Activated B cell treated with CpG ODN at 0.5 μM for 24 hours (primary cell): ENCODE measurements around the gene CXCR5. TPM values are rescaled to one million over a fixed set of nuclear protein-coding genes. Genes with fewer than 3 reads are reported as not detected.
A peak's percentile ranks its signal among the peaks of the same experiment; 100 is the strongest.

Experiments
- ATAC-seq: fragments of 200-7000 bp; cut with Tn5 transposase; one replicate; pipeline ENCODE4 v1.10.0; 2021; ENCODE audit warnings: low read depth, mild to moderate bottlenecking, moderate library complexity
- CTCF ChIA-PET: fragments of 350-600 bp; sonication (Branson Sonifier 250); formaldehyde crosslinking; loops from one replicate; lab custom pipeline; 2021; ENCODE audit warnings: antibody characterized with exemption; lab: Charles Lee
- POLR2A ChIA-PET: fragments of 350-600 bp; sonication (Branson Sonifier 250); formaldehyde crosslinking; loops from one replicate; lab custom pipeline; 2021; ENCODE audit warnings: antibody characterized with exemption; lab: Charles Lee
- DNase-seq: peaks from one replicate; pipeline ENCODE4 v3.0.0; 2022
- H3K27ac Mint-ChIP-seq: one replicate; pipeline ENCODE4 v1.8.0; 2020; ENCODE audit warnings: mixed read lengths
- H3K27me3 Mint-ChIP-seq: one replicate; pipeline ENCODE4 v1.8.0; 2021; ENCODE audit warnings: mixed read lengths
- H3K36me3 Mint-ChIP-seq: one replicate; pipeline ENCODE4 v1.8.0; 2021; ENCODE audit warnings: low read depth, mixed read lengths
- H3K4me1 Mint-ChIP-seq: one replicate; pipeline ENCODE4 v1.8.0; 2021; ENCODE audit warnings: mixed read lengths
- H3K4me3 Mint-ChIP-seq: one replicate; pipeline ENCODE4 v1.8.0; 2020; ENCODE audit warnings: mild to moderate bottlenecking, mixed read lengths
- H3K9me3 Mint-ChIP-seq: one replicate; pipeline ENCODE4 v1.8.0; 2020; ENCODE audit warnings: mixed read lengths
- intact Hi-C: fragments of 100-400 bp; cut with micrococcal nuclease; formaldehyde crosslinking; loops from one replicate; pipeline ENCODE4 v1.15.1; 2024
- total RNA-seq: library from RNA; stranded (reverse); gene quantifications from 2 replicates; pipeline ENCODE4 v1.2.3, GENCODE V29; 2022
- TF ChIP-seq, protein P1 (sequence below): fragments of 200-600 bp; IDR thresholded peaks from one replicate; pipeline ENCODE4 v1.8.0; 2022; ENCODE audit warnings: antibody characterized with exemption, mild to moderate bottlenecking

The CXCR5 gene
- total RNA-seq, 1 donor from 2014 or later, result 199 TPM

DNA sequence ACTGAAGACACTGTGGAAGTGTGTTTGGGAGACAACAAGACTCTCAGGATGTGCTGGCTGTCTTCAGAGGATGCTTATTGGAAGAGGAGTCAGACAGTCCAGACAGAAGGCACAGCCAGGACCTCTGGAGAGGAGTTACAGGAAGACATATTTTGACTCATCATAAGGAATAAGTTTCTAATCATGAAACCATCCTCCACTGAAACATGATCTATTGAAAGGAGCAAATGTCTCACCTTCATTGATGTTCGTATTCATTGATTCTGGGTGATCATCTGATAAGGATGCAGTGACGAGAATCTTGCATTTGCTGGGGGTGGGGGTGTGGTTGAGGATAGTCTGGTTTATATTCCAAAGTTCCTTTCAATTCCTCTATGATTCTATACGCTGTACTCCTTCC lies 2.5 kb upstream of the CXCR5 start:
- ChIA-PET CTCF (no interaction called here), POLR2A (interaction anchor here (0.6 to 1.1 kb wide), 2 partner anchors 42 to 870 kb away, joined by 7 to 8 read pairs; no protein-coding TSS in a partner anchor)
- Mint-ChIP-seq H3K27ac (peak overlapping the region; percentile 56), H3K4me3 (no peak overlapping the region), H3K9me3 (no peaks in the 10 kb centered on the region), H3K4me1 (peaks cover 71% of the 10 kb centered on the region), H3K36me3 (peaks cover 29% of the 10 kb centered on the region), H3K27me3 (no peaks in the 10 kb centered on the region)
- no peak for DNase-seq
- intact Hi-C loops, result no loop called here
- no peak for ATAC-seq
- TF ChIP-seq, protein P1, sequence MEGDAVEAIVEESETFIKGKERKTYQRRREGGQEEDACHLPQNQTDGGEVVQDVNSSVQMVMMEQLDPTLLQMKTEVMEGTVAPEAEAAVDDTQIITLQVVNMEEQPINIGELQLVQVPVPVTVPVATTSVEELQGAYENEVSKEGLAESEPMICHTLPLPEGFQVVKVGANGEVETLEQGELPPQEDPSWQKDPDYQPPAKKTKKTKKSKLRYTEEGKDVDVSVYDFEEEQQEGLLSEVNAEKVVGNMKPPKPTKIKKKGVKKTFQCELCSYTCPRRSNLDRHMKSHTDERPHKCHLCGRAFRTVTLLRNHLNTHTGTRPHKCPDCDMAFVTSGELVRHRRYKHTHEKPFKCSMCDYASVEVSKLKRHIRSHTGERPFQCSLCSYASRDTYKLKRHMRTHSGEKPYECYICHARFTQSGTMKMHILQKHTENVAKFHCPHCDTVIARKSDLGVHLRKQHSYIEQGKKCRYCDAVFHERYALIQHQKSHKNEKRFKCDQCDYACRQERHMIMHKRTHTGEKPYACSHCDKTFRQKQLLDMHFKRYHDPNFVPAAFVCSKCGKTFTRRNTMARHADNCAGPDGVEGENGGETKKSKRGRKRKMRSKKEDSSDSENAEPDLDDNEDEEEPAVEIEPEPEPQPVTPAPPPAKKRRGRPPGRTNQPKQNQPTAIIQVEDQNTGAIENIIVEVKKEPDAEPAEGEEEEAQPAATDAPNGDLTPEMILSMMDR, result no peak

DNA sequence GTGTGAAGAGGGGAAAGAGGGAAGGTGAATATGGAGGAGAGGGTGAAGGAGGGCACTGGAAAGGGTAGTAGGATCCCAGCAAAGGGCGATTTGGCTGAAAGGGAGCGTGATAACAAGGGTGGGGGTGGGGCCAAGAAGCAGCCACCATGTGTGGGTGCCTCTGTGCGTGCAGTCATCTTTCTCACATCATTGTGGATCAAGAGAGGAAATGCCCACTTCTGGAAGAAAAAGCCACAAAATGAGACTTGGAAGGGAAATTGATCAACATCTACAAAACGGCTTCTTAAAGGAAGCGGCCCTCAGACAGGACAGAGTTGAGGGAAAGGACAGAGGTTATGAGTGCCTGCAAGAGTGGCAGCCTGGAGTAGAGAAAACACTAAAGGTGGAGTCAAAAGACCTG lies 1.2 kb upstream of the CXCR5 start:
- intact Hi-C loops, result no loop called here
- H3K27ac Mint-ChIP-seq, result peak overlapping the region; percentile 98
- no peak for DNase-seq

DNA sequence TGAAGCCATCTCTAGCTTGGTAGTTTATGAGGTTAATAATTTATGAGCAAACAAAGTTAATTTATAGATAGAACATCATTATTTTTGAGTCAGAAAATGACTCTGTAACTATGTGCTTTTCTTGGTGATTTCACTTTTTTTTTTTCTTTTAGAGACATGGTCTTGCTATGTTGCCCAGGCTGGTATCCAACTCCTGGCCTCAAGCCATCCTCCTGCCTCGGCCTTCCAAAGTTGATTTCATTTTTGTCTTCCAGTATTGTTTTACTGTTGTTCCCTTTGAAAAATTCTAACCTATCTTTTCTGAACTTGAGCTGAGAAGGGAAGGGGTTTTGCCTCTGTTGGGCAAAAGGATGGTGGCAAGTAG lies 706 bp upstream of the CXCR5 start:
- DNase-seq (no peak), ATAC-seq (no peak)
- Mint-ChIP-seq H3K4me1 (peaks cover 71% of the 10 kb centered on the region), H3K9me3 (no peaks in the 10 kb centered on the region), H3K27me3 (no peaks in the 10 kb centered on the region), H3K4me3 (peak overlapping the region; percentile 98), H3K27ac (peak overlapping the region; percentile 98), H3K36me3 (peaks cover 46% of the 10 kb centered on the region)
- TF ChIP-seq, protein P1, result no peak
- ChIA-PET POLR2A (interaction anchor here (0.5 to 3.4 kb wide), 27 partner anchors 8 to 875 kb away, joined by 3 to 27 read pairs (median 6); partner anchors contain the start of genes BCL9L, RPS25 and TRAPPC4), CTCF (interaction anchor here (0.7 to 5.3 kb wide), 11 partner anchors 10 to 193 kb away, joined by 3 to 48 read pairs (median 5); partner anchors contain the start of gene BCL9L)
- intact Hi-C loops, result loop anchor here (1.0 kb wide), 5 partner anchors 13 to 92 kb away; partner anchors contain the start of gene DDX6

More for the DNA sequence above, 1.2 kb upstream of the CXCR5 start:
- no peak for ATAC-seq
- Mint-ChIP-seq H3K9me3 (no peaks in the 10 kb centered on the region), H3K4me1 (peaks cover 71% of the 10 kb centered on the region), H3K4me3 (peak overlapping the region; percentile 98), H3K36me3 (peaks cover 41% of the 10 kb centered on the region), H3K27me3 (no peaks in the 10 kb centered on the region)
- ChIA-PET CTCF (interaction anchor here (0.7 to 5.3 kb wide), 6 partner anchors 10 to 193 kb away, joined by 3 to 48 read pairs (median 6); no protein-coding TSS in a partner anchor), POLR2A (interaction anchor here (0.7 to 3.4 kb wide), 9 partner anchors 19 to 115 kb away, joined by 3 to 27 read pairs (median 10); no protein-coding TSS in a partner anchor)
- TF ChIP-seq, protein P1, result no peak

DNA sequence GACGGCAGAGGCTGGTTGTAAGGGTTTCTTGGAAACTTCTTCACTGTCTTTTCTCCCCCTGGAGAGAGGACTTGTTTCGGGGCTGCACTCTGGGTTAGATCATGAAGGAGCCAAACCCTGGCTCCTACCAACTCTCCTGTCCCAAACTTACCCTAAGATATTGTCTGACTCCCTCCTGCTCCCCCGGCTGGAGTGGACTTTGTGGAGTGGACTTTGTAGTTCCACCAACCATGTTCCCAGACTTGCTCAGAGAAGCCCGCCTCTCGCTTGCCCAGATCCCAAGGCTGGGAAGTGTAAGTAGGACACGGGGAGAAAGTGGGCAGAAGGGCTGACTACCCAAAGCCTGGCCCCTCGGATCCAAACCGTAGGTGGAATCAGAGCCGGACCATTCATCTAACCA lies 1.2 kb downstream of the CXCR5 start:
- H3K36me3 Mint-ChIP-seq, result peaks cover 64% of the 10 kb centered on the region
- H3K27ac Mint-ChIP-seq, result peak overlapping the region; percentile 98
- peaks cover 74% of the 10 kb centered on the region for H3K4me1 Mint-ChIP-seq
- peak overlapping the region; percentile 98 for H3K4me3 Mint-ChIP-seq
- ChIA-PET POLR2A (interaction anchor here (0.6 to 3.5 kb wide), 16 partner anchors 24 to 195 kb away, joined by 3 to 27 read pairs (median 6); partner anchors contain the start of gene BCL9L), CTCF (interaction anchor here (1.4 to 5.3 kb wide), 5 partner anchors 11 to 196 kb away, joined by 4 to 48 read pairs (median 10); no protein-coding TSS in a partner anchor)
- no peaks in the 10 kb centered on the region for H3K27me3 Mint-ChIP-seq
- DNase-seq, result no peak
- intact Hi-C loops, result loop anchor here (2.0 kb wide), 1 partner anchor 194 kb away; no protein-coding TSS in a partner anchor
- ATAC-seq, result no peak
- H3K9me3 Mint-ChIP-seq, result no peaks in the 10 kb centered on the region
- TF ChIP-seq, protein P1, result no peak

DNA sequence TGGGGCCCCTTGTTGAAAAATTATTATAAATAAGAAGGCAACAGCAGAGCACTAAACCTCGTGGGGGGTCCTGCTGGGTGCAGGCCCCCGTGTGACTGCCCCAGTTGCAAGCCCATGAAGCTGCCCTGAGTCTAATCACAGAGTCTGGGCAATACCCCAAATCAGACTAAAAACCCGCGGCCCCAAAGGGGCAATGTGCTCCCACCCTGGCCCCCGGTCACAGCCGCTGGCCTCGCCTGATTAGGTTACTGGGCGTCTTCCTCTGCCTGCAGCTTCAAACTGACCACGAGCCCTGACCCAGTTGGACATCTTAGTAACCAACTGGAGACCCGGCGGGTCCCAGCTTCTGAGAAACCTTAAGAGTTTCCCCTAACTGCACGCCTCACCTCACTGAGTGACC lies 1.6 kb downstream of the CXCR5 start:
- no peaks in the 10 kb centered on the region for H3K9me3 Mint-ChIP-seq
- intact Hi-C loops, result loop anchor here (2.0 kb wide), 1 partner anchor 195 kb away; no protein-coding TSS in a partner anchor
- H3K27ac Mint-ChIP-seq, result peak overlapping the region; percentile 98
- ATAC-seq (no peak), DNase-seq (no peak)
- H3K4me3 Mint-ChIP-seq, result peak overlapping the region; percentile 98
- CTCF ChIA-PET, result interaction anchor here (2.0 to 5.3 kb wide), 3 partner anchors 15 to 64 kb away, joined by 8 to 48 read pairs (median 10); no protein-coding TSS in a partner anchor
- no peaks in the 10 kb centered on the region for H3K27me3 Mint-ChIP-seq
- H3K4me1 Mint-ChIP-seq, result peaks cover 76% of the 10 kb centered on the region
- H3K36me3 Mint-ChIP-seq, result peaks cover 69% of the 10 kb centered on the region
- POLR2A ChIA-PET, result interaction anchor here (0.7 to 3.5 kb wide), 13 partner anchors 15 to 119 kb away, joined by 3 to 27 read pairs (median 5); partner anchors contain the start of gene BCL9L
- TF ChIP-seq, protein P1, result no peak
